IPS-15b (cell line): ENCODE results near the gene CAPN10.
"Not testable (repeated sequence)": the region's sequence is repeated elsewhere in the genome, so short reads cannot be mapped to it uniquely, and the experiment has no call there.

Experiments
- H3K27me3 ChIP-seq: one replicate; pipeline ENCODE4 v1.6.1; 2013; ENCODE audit warnings: low read length; ENCODE audit not compliant: control insufficient read depth, insufficient read depth
- H3K36me3 ChIP-seq: one replicate; pipeline ENCODE4 v1.6.1; 2013; ENCODE audit warnings: low read length; ENCODE audit not compliant: control insufficient read depth, insufficient read depth
- H3K4me1 ChIP-seq: one replicate; pipeline ENCODE4 v1.6.1; 2013; ENCODE audit warnings: mild to moderate bottlenecking, low read length; ENCODE audit not compliant: control insufficient read depth, insufficient read depth
- H3K4me3 ChIP-seq: one replicate; pipeline ENCODE4 v1.5.1; 2013; ENCODE audit warnings: low read depth, low read length
- H3K9ac ChIP-seq: one replicate; pipeline ENCODE4 v1.6.1; 2013; ENCODE audit warnings: low read depth, mild to moderate bottlenecking, low read length
- H3K9me3 ChIP-seq: one replicate; pipeline ENCODE4 v1.6.1; 2013; ENCODE audit warnings: mild to moderate bottlenecking, low read length; ENCODE audit not compliant: control insufficient read depth, insufficient read depth

Gene CAPN10

GRCh38 chr2:240604291-240604938 is 17.9 kb downstream of the CAPN10 start:
- Histone ChIP-seq H3K9me3 (no peaks in the 10 kb centered on the region), H3K4me3 (no peak overlapping the region), H3K4me1 (no peaks in the 10 kb centered on the region), H3K9ac (no peak overlapping the region), H3K27me3 (no peaks in the 10 kb centered on the region), H3K36me3 (peaks cover 3% of the 10 kb centered on the region)

- H3K9me3 ChIP-seq = no peaks in the 10 kb centered on the region
- H3K4me1 ChIP-seq = no peaks in the 10 kb centered on the region
- H3K27me3 ChIP-seq = no peaks in the 10 kb centered on the region
- H3K9ac ChIP-seq = no peak overlapping the region
- no peak overlapping the region for H3K4me3 ChIP-seq
- peaks cover 3% of the 10 kb centered on the region for H3K36me3 ChIP-seq
Observed at GRCh38 chr2:240604939-240605716, 18.6 kb downstream of the CAPN10 start.

GRCh38 chr2:240605867-240606743 is 19.6 kb downstream of the CAPN10 start:
- H3K4me3 ChIP-seq = no peak overlapping the region
- H3K27me3 ChIP-seq = no peaks in the 10 kb centered on the region
- no peaks in the 10 kb centered on the region for H3K36me3 ChIP-seq
- no peaks in the 10 kb centered on the region for H3K9me3 ChIP-seq
- no peaks in the 10 kb centered on the region for H3K4me1 ChIP-seq
- H3K9ac ChIP-seq = no peak overlapping the region

- Histone ChIP-seq H3K9me3 (peaks cover 4% of the 10 kb centered on the region), H3K27me3 (no peaks in the 10 kb centered on the region), H3K4me1 (no peaks in the 10 kb centered on the region), H3K4me3 (no peak overlapping the region), H3K36me3 (no peaks in the 10 kb centered on the region), H3K9ac (no peak overlapping the region)
Observed at GRCh38 chr2:240611601-240612210, 25.2 kb downstream of the CAPN10 start.

- Histone ChIP-seq H3K4me1 (no peaks in the 10 kb centered on the region), H3K9ac (no peak overlapping the region), H3K36me3 (no peaks in the 10 kb centered on the region), H3K27me3 (no peaks in the 10 kb centered on the region), H3K4me3 (no peak overlapping the region), H3K9me3 (peaks cover 4% of the 10 kb centered on the region)
Observed at GRCh38 chr2:240613781-240614180, 27.2 kb downstream of the CAPN10 start.

- no peaks in the 10 kb centered on the region for H3K36me3 ChIP-seq
- no peak overlapping the region for H3K4me3 ChIP-seq
- H3K9me3 ChIP-seq = peaks cover 4% of the 10 kb centered on the region
- H3K9ac ChIP-seq = no peak overlapping the region
- H3K4me1 ChIP-seq = no peaks in the 10 kb centered on the region
- no peaks in the 10 kb centered on the region for H3K27me3 ChIP-seq
Observed at GRCh38 chr2:240614391-240614790, 27.9 kb downstream of the CAPN10 start.

GRCh38 chr2:240615396-240615795 is 28.9 kb downstream of the CAPN10 start:
- Histone ChIP-seq H3K4me3 (no peak overlapping the region), H3K36me3 (no peaks in the 10 kb centered on the region), H3K27me3 (no peaks in the 10 kb centered on the region), H3K9me3 (peaks cover 4% of the 10 kb centered on the region), H3K9ac (no peak overlapping the region), H3K4me1 (no peaks in the 10 kb centered on the region)

GRCh38 chr2:240615820-240616547 is 29.4 kb downstream of the CAPN10 start:
- Histone ChIP-seq H3K9me3 (peaks cover 4% of the 10 kb centered on the region), H3K36me3 (no peaks in the 10 kb centered on the region)

GRCh38 chr2:240616860-240617666 is 30.5 kb downstream of the CAPN10 start:
- H3K4me3 ChIP-seq, H3K4me1 ChIP-seq, H3K36me3 ChIP-seq, H3K9me3 ChIP-seq, H3K9ac ChIP-seq, H3K27me3 ChIP-seq: not testable (repeated sequence)

More at GRCh38 chr2:240615820-240616547, 29.4 kb downstream of the CAPN10 start:
- H3K27me3 ChIP-seq = no peaks in the 10 kb centered on the region
- no peaks in the 10 kb centered on the region for H3K4me1 ChIP-seq
- no peak overlapping the region for H3K4me3 ChIP-seq
- no peak overlapping the region for H3K9ac ChIP-seq

- Histone ChIP-seq H3K9me3 (peaks cover 4% of the 10 kb centered on the region), H3K9ac (no peak overlapping the region), H3K27me3 (no peaks in the 10 kb centered on the region), H3K4me1 (no peaks in the 10 kb centered on the region), H3K36me3 (no peaks in the 10 kb centered on the region), H3K4me3 (no peak overlapping the region)
Observed at GRCh38 chr2:240618776-240619175, 32.2 kb downstream of the CAPN10 start.
